Measurements from ENCODE around the gene GPBP1. TPM values are rescaled to one million over a fixed set of nuclear protein-coding genes. Genes with fewer than 3 reads are reported as not detected.

Gene GPBP1
- total RNA-seq, 1 experiment from 2014 or later, result 112 TPM

DNA sequence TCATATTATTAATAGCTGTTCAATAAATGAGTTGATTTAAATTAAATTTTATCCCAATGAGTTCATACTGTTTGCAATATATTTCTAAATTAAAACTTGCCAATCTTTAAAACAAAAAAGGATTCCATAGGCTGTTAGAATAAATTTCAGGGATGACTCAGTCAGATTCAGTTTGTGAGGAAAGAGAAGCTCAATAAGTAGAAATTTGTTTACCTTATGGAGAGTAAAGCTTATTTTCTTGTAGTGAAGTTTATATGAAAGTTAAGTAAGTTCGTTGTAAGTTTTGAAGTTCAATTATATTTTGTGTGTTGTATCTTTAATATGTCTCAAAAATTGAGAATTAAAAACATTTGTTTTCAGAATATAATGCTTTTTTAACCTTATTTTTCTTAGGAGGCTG lies 29.0 kb downstream of the GPBP1 start:
- no peaks in the 10 kb centered on the region; the same call in 1 of the 2 replicates for H3K4me1 ChIP-seq (ENCODE audit: insufficient read depth, low read length)
- H3K56ac ChIP-seq (ENCODE audit: insufficient read length, low read depth, low read length), result no peak overlapping the region
- no peak overlapping the region for H2BK20ac ChIP-seq (ENCODE audit: low read depth, low read length, poor library complexity, severe bottlenecking)
- H3K4ac ChIP-seq (ENCODE audit: low read depth, low read length), result no peak overlapping the region
- no peaks in the 10 kb centered on the region for H3K9me3 Mint-ChIP-seq
- no peak overlapping the region for H3K14ac ChIP-seq (ENCODE audit: insufficient read depth, low read length)
- no peaks in the 10 kb centered on the region for H3K23me2 ChIP-seq (ENCODE audit: insufficient read length, low read depth, low read length, poor library complexity, severe bottlenecking)
- no peak overlapping the region for H3K18ac ChIP-seq (ENCODE audit: insufficient read length, low read depth, low read length)
- H3K27me3 Mint-ChIP-seq (ENCODE audit: low read depth), result no peaks in the 10 kb centered on the region
- H3K4me3 Mint-ChIP-seq, result no peak overlapping the region
- H2BK15ac ChIP-seq (ENCODE audit: low read depth, low read length), result no peak overlapping the region
- peaks cover 6 to 9% (median 6%) of the 10 kb centered on the region in 3 experiments; a peak in 6 of 7 replicates for H3K36me3 Mint-ChIP-seq (ENCODE audit: insufficient read depth in 1 of 3, low read depth in 3 of 3)
- DNase-seq, result no peak
- no peak overlapping the region for H2AK5ac ChIP-seq (ENCODE audit: insufficient read length, low read length)
- no peak overlapping the region for H3K9ac ChIP-seq (ENCODE audit: extremely low read depth, insufficient read length, low read length)
- H3K79me2 ChIP-seq (ENCODE audit: insufficient read depth, low read length), result peaks cover 70% of the 10 kb centered on the region; the same call in 1 of the 2 replicates
- H3K27ac ChIP-seq (ENCODE audit: insufficient read length, low read depth, low read length), result no peak overlapping the region
- H3K4me1 Mint-ChIP-seq, result peaks cover 36 to 44% of the 10 kb centered on the region in 2 experiments
- H4K8ac ChIP-seq (replicated peaks; ENCODE audit: insufficient read length, low read depth, low read length), result no peak overlapping the region
- H4K20me1 ChIP-seq (ENCODE audit: control insufficient read depth, insufficient read depth, insufficient read length), result peaks cover 6% of the 10 kb centered on the region
- H2BK120ac ChIP-seq (ENCODE audit: low read depth, low read length, poor library complexity, severe bottlenecking), result no peak overlapping the region
- no peaks in the 10 kb centered on the region for H3K27me3 ChIP-seq (ENCODE audit: insufficient read depth, low read length)
- no peak overlapping the region for H4K91ac ChIP-seq (ENCODE audit: insufficient read length, low read depth, low read length)
- H3K9me3 ChIP-seq (ENCODE audit: control insufficient read depth, low read depth, low read length), result no peaks in the 10 kb centered on the region
- H2BK5ac ChIP-seq (ENCODE audit: insufficient read length, low read length), result no peak overlapping the region
- no peak overlapping the region for H4K5ac ChIP-seq (ENCODE audit: insufficient read length, low read depth, low read length)
- TF ChIP-seq, protein P1, sequence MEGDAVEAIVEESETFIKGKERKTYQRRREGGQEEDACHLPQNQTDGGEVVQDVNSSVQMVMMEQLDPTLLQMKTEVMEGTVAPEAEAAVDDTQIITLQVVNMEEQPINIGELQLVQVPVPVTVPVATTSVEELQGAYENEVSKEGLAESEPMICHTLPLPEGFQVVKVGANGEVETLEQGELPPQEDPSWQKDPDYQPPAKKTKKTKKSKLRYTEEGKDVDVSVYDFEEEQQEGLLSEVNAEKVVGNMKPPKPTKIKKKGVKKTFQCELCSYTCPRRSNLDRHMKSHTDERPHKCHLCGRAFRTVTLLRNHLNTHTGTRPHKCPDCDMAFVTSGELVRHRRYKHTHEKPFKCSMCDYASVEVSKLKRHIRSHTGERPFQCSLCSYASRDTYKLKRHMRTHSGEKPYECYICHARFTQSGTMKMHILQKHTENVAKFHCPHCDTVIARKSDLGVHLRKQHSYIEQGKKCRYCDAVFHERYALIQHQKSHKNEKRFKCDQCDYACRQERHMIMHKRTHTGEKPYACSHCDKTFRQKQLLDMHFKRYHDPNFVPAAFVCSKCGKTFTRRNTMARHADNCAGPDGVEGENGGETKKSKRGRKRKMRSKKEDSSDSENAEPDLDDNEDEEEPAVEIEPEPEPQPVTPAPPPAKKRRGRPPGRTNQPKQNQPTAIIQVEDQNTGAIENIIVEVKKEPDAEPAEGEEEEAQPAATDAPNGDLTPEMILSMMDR (conservative IDR thresholded peaks at IDR 0.05), result no peak
- H3T11ph ChIP-seq (ENCODE audit: low read length), result no peak overlapping the region
- no peak overlapping the region for H2BK12ac ChIP-seq (ENCODE audit: insufficient read length, low read depth, low read length)
- WGBS (ENCODE audit: extremely low coverage, insufficient read length, low lambda C conversion rate), result 100% methylated on average over 1 of the region's 1 CpG
- no peak overlapping the region for H3K27ac Mint-ChIP-seq
- H3K4me2 ChIP-seq (ENCODE audit: insufficient read depth, insufficient read length, low read length), result no peak overlapping the region
- H2AFZ ChIP-seq (ENCODE audit: low read length), result no peak overlapping the region
- peaks cover 2% of the 10 kb centered on the region for H3K79me1 ChIP-seq (ENCODE audit: insufficient read depth, low read depth, low read length, poor library complexity, severe bottlenecking)
- no peak overlapping the region for H3K23ac ChIP-seq (ENCODE audit: insufficient read length, low read depth, low read length)
